ENCODE measurements around the gene MCUR1. TPM values are rescaled to one million over a fixed set of nuclear protein-coding genes. Genes with fewer than 3 reads are reported as not detected.
"Not testable (repeated sequence)": the region's sequence is repeated elsewhere in the genome, so short reads cannot be mapped to it uniquely, and the experiment has no call there.

Gene MCUR1
- total RNA-seq, 1 donor from 2014 or later: 6.5 TPM

- not testable (repeated sequence) for DNase-seq (ENCODE audit: low read depth in 2 of 2)
Measured at GRCh38 chr6:13780162-13780561, 34.2 kb downstream of the MCUR1 start.

- DNase-seq (ENCODE audit: low read depth in 2 of 2): no peak
Measured at GRCh38 chr6:13778028-13778427, 36.3 kb downstream of the MCUR1 start.

GRCh38 chr6:13776602-13777001 is 37.8 kb downstream of the MCUR1 start:
- no peak for DNase-seq (ENCODE audit: low read depth in 2 of 2)

- not testable (repeated sequence) for DNase-seq (ENCODE audit: low read depth in 2 of 2)
Measured at GRCh38 chr6:13775466-13775865, 38.9 kb downstream of the MCUR1 start.

- DNase-seq (ENCODE audit: low read depth in 2 of 2): not testable (repeated sequence)
Measured at GRCh38 chr6:13772358-13773030, 41.9 kb downstream of the MCUR1 start.

GRCh38 chr6:13769655-13770053 is 44.7 kb downstream of the MCUR1 start:
- DNase-seq (ENCODE audit: low read depth in 2 of 2): no peak

- no peak for DNase-seq (ENCODE audit: low read depth in 2 of 2)
Measured at GRCh38 chr6:13769034-13769654, 45.2 kb downstream of the MCUR1 start.

- peak; percentile 38 to 55 for DNase-seq (ENCODE audit: low read depth in 2 of 2)
Measured at GRCh38 chr6:13767121-13767808, 47.1 kb downstream of the MCUR1 start.

GRCh38 chr6:13766201-13766634 is 48.1 kb downstream of the MCUR1 start:
- no peak for DNase-seq (ENCODE audit: low read depth in 2 of 2)

- no peak for DNase-seq (ENCODE audit: low read depth in 2 of 2)
Measured at GRCh38 chr6:13765570-13765969, 48.8 kb downstream of the MCUR1 start.

GRCh38 chr6:13764996-13765395 is 49.4 kb downstream of the MCUR1 start:
- no peak for DNase-seq (ENCODE audit: low read depth in 2 of 2)

- no peak for DNase-seq (ENCODE audit: low read depth in 2 of 2)
Measured at GRCh38 chr6:13763740-13764381, 50.5 kb downstream of the MCUR1 start.

GRCh38 chr6:13762611-13763441 is 51.5 kb downstream of the MCUR1 start:
- no peak for DNase-seq (ENCODE audit: low read depth in 2 of 2)

GRCh38 chr6:13761361-13762036 is 52.9 kb downstream of the MCUR1 start:
- DNase-seq (ENCODE audit: low read depth in 2 of 2): no peak

GRCh38 chr6:13760307-13761304 is 53.8 kb downstream of the MCUR1 start:
- peak in 1 of 2 donors; percentile 92 for DNase-seq (ENCODE audit: low read depth in 2 of 2)

- no peak for DNase-seq (ENCODE audit: low read depth in 2 of 2)
Measured at GRCh38 chr6:13759025-13759424, 55.3 kb downstream of the MCUR1 start.

GRCh38 chr6:13754644-13755043 is 59.7 kb downstream of the MCUR1 start:
- no peak for DNase-seq (ENCODE audit: low read depth in 2 of 2)

GRCh38 chr6:13743736-13744127 is 70.6 kb downstream of the MCUR1 start:
- DNase-seq (ENCODE audit: low read depth in 2 of 2): no peak

- no peak for DNase-seq (ENCODE audit: low read depth in 2 of 2)
Measured at GRCh38 chr6:13742961-13743735, 71.2 kb downstream of the MCUR1 start.
